Liver (tissue), 9 donors: Measurements from ENCODE around the gene PLXNA2. TPM values are rescaled to one million over a fixed set of nuclear protein-coding genes. Genes with fewer than 3 reads are reported as not detected.

Experiments
- DNase-seq: peaks from one replicate; pipeline ENCODE4 v3.0.0-alpha.2; 2017; ENCODE audit warnings: low spot score
- H3K27ac ChIP-seq, 2 donors: one replicate each; pipeline ENCODE4 v1.7.0; 2013; ENCODE audit warnings: inconsistent platforms in 2 of 2, low read length in 2 of 2, control low read depth in 1 of 2, low read depth in 1 of 2, mild to moderate bottlenecking in 1 of 2
- H3K27me3 ChIP-seq, 4 donors: one replicate each; pipeline versions ENCODE4 v1.6.1 to v1.7.0; 2013; ENCODE audit warnings: low read length in 3 of 4, inconsistent platforms in 1 of 4, mild to moderate bottlenecking in 1 of 4, moderate library complexity in 1 of 4; ENCODE audit not compliant: control insufficient read depth in 4 of 4, insufficient read depth in 4 of 4
- H3K36me3 ChIP-seq, 4 donors: one replicate each; pipeline versions ENCODE4 v1.6.1 to v1.7.0; 2013; ENCODE audit warnings: low read length in 3 of 4, mild to moderate bottlenecking in 3 of 4, low read depth in 1 of 4, moderate library complexity in 1 of 4; ENCODE audit not compliant: control insufficient read depth in 4 of 4, insufficient read depth in 3 of 4
- H3K4me1 ChIP-seq, 4 donors: one replicate each; pipeline versions ENCODE4 v1.6.1 to v1.7.0; 2013; ENCODE audit warnings: low read length in 3 of 4, mild to moderate bottlenecking in 3 of 4, moderate library complexity in 1 of 4; ENCODE audit not compliant: control insufficient read depth in 4 of 4, insufficient read depth in 4 of 4
- H3K4me3 ChIP-seq, 3 donors: one replicate each; pipeline versions ENCODE4 v1.6.1 to v1.7.0; 2013; ENCODE audit warnings: low read length in 3 of 3, control low read depth in 1 of 3, low read depth in 1 of 3, mild to moderate bottlenecking in 1 of 3
- H3K9ac ChIP-seq, 2 donors: one replicate each; pipeline ENCODE4 v1.7.0; 2013; ENCODE audit warnings: low read length in 2 of 2, mild to moderate bottlenecking in 2 of 2, moderate library complexity in 2 of 2, control low read depth in 1 of 2, low read depth in 1 of 2
- H3K9me3 ChIP-seq, 4 donors: one replicate each; pipeline versions ENCODE4 v1.6.1 to v1.7.0; 2013; ENCODE audit warnings: low read length in 3 of 4; ENCODE audit not compliant: control insufficient read depth in 4 of 4
- EGR1 ChIP-seq, 2 donors: IDR thresholded peaks; 2 replicates each; pipeline ENCODE4 v1.6.1; 2016 to 2018; ENCODE audit warnings: antibody characterized with exemption in 2 of 2, low read depth in 2 of 2
- FOXA1 ChIP-seq: IDR thresholded peaks from 2 replicates; pipeline ENCODE4 v1.6.1; 2016; ENCODE audit warnings: antibody characterized with exemption
- GABPA ChIP-seq, 2 donors: IDR thresholded peaks in 1 of 2; conservative IDR thresholded peaks in 1 of 2; 2 replicates each; pipeline ENCODE4 v1.6.1; 2016; ENCODE audit warnings: antibody characterized with exemption in 2 of 2, mild to moderate bottlenecking in 1 of 2, moderate library complexity in 1 of 2
- HNF4A ChIP-seq, 2 donors: conservative IDR thresholded peaks; 2 replicates each; pipeline ENCODE4 v1.6.1; 2016; ENCODE audit warnings: antibody characterized with exemption in 2 of 2, mild to moderate bottlenecking in 2 of 2
- HNF4G ChIP-seq: IDR thresholded peaks from 2 replicates; pipeline ENCODE4 v1.6.1; 2016; ENCODE audit warnings: antibody characterized with exemption
- JUND ChIP-seq, 2 donors: IDR thresholded peaks; 2 replicates each; pipeline ENCODE4 v1.6.1; 2016; ENCODE audit warnings: antibody characterized with exemption in 2 of 2
- RAD21 ChIP-seq, 2 donors: IDR thresholded peaks; 2 replicates each; pipeline ENCODE4 v1.6.1; 2016; ENCODE audit warnings: antibody characterized with exemption in 2 of 2, mild to moderate bottlenecking in 2 of 2
- RXRA ChIP-seq, 2 donors: IDR thresholded peaks; 2 replicates each; pipeline ENCODE4 v1.6.1; 2017 to 2018; ENCODE audit warnings: antibody characterized with exemption in 2 of 2, mild to moderate bottlenecking in 1 of 2
- SP1 ChIP-seq: IDR thresholded peaks from 2 replicates; pipeline ENCODE4 v1.6.1; 2018; ENCODE audit warnings: antibody characterized with exemption, mild to moderate bottlenecking
- TAF1 ChIP-seq: conservative IDR thresholded peaks from 2 replicates; pipeline ENCODE4 v1.6.1; 2016; ENCODE audit warnings: antibody characterized with exemption, mild to moderate bottlenecking
- YY1 ChIP-seq: IDR thresholded peaks from 2 replicates; pipeline ENCODE4 v1.6.1; 2016; ENCODE audit warnings: antibody characterized with exemption, mild to moderate bottlenecking
- WGBS: extraction: QIAGEN DNeasy Blood & Tissue Kit; methylation state at CpG from one replicate; pipeline ENCODE4 v1.1.7; 2013; 5-methylcytosine and 5-hydroxymethylcytosine counted together
- polyA plus RNA-seq, 2 donors: library from polyadenylated mRNA; stranded (reverse) in 1 of 2; unstranded in 1 of 2; fragments of 200-250 nt in 1 of 2; fragments of >200 nt in 1 of 2; fragmentation: Nextera tagmentation in 1 of 2; extraction: Ambion mirVana in 1 of 2; gene quantifications; one replicate each; pipeline versions ENCODE4 v1.2.1 to v1.2.3, GENCODE V29; 2013 to 2015
- total RNA-seq, 2 donors: library from RNA; depleted of rRNA; stranded (reverse); fragments of >200 nt; gene quantifications; one replicate each; pipeline ENCODE4 v1.2.3, GENCODE V29; 2014
- TF ChIP-seq, protein P1 (sequence below): IDR thresholded peaks from 2 replicates; pipeline ENCODE4 v1.6.1; 2016; ENCODE audit warnings: antibody characterized with exemption, mild to moderate bottlenecking
- TF ChIP-seq, protein P2 (sequence below): IDR thresholded peaks from 2 replicates; pipeline ENCODE4 v1.6.1; 2016; ENCODE audit warnings: antibody characterized with exemption
- TF ChIP-seq, protein P3 (sequence below): IDR thresholded peaks from 2 replicates; pipeline ENCODE4 v1.6.1; 2016; ENCODE audit warnings: antibody characterized with exemption
- TF ChIP-seq, protein P4 (sequence below): IDR thresholded peaks from 2 replicates; pipeline ENCODE4 v1.6.1; 2016; ENCODE audit warnings: antibody characterized with exemption
- donor health status: healthy.
- donor health status: healthy.
- donor health status: healthy.
- donor health status: healthy.
- donor health status: healthy.

Gene PLXNA2
- total and polyA plus RNA-seq, 4 donors, result 1.8 to 9.2 (median 2.8) TPM

DNA sequence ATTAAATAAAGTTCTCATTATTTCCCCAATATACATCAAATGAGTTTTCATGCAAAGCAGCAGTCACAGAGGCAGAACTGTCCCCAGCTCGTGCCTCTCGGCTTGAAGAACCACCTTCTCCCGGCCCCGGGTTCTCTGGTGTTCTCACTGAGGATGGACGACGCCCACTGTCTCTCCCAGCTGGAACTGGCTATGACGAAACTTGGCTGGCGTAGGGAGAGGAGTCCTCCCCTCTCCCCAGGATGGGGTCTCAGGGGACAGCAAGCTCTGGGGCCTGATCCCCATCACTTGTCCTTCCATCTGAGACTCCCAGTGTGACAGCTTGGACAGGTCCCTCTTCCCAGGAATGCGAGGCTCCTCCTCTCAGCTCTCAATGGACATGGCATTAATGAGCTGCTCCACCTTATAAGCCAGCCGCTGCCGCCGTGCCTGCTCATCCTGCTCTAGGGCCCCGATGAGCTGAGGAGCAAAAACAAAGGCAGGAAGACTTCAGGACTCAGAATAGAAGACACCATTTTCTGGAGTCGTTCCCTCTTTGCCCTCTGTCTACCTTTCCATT is 217.2 kb downstream of the PLXNA2 start:
- Histone ChIP-seq H3K4me1 (no peaks in the 10 kb centered on the region), H3K27me3 (no peaks in the 10 kb centered on the region), H3K4me3 (no peak overlapping the region), H3K9ac (no peak overlapping the region), H3K27ac (no peak overlapping the region), H3K36me3 (peaks cover 8 to 31% (median 16%) of the 10 kb centered on the region in 4 donors), H3K9me3 (no peaks in the 10 kb centered on the region)
- no peak for DNase-seq
- 91% methylated on average over 14 of the region's 14 CpGs for WGBS
- TF ChIP-seq TAF1 (no peak), SP1 (no peak), HNF4G (no peak), JUND (IDR thresholded peaks at IDR 0.05) (no peak), YY1 (no peak), HNF4A (conservative IDR thresholded peaks at IDR 0.05) (no peak), FOXA1 (no peak), GABPA (IDR thresholded peaks at IDR 0.05 in 1 of 2, conservative IDR thresholded peaks at IDR 0.05 in 1 of 2) (no peak), RXRA (IDR thresholded peaks at IDR 0.05) (no peak)
- TF ChIP-seq, protein P1, sequence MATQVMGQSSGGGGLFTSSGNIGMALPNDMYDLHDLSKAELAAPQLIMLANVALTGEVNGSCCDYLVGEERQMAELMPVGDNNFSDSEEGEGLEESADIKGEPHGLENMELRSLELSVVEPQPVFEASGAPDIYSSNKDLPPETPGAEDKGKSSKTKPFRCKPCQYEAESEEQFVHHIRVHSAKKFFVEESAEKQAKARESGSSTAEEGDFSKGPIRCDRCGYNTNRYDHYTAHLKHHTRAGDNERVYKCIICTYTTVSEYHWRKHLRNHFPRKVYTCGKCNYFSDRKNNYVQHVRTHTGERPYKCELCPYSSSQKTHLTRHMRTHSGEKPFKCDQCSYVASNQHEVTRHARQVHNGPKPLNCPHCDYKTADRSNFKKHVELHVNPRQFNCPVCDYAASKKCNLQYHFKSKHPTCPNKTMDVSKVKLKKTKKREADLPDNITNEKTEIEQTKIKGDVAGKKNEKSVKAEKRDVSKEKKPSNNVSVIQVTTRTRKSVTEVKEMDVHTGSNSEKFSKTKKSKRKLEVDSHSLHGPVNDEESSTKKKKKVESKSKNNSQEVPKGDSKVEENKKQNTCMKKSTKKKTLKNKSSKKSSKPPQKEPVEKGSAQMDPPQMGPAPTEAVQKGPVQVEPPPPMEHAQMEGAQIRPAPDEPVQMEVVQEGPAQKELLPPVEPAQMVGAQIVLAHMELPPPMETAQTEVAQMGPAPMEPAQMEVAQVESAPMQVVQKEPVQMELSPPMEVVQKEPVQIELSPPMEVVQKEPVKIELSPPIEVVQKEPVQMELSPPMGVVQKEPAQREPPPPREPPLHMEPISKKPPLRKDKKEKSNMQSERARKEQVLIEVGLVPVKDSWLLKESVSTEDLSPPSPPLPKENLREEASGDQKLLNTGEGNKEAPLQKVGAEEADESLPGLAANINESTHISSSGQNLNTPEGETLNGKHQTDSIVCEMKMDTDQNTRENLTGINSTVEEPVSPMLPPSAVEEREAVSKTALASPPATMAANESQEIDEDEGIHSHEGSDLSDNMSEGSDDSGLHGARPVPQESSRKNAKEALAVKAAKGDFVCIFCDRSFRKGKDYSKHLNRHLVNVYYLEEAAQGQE, result no peak
- TF ChIP-seq, protein P2, sequence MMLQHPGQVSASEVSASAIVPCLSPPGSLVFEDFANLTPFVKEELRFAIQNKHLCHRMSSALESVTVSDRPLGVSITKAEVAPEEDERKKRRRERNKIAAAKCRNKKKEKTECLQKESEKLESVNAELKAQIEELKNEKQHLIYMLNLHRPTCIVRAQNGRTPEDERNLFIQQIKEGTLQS, result no peak
- TF ChIP-seq, protein P3, sequence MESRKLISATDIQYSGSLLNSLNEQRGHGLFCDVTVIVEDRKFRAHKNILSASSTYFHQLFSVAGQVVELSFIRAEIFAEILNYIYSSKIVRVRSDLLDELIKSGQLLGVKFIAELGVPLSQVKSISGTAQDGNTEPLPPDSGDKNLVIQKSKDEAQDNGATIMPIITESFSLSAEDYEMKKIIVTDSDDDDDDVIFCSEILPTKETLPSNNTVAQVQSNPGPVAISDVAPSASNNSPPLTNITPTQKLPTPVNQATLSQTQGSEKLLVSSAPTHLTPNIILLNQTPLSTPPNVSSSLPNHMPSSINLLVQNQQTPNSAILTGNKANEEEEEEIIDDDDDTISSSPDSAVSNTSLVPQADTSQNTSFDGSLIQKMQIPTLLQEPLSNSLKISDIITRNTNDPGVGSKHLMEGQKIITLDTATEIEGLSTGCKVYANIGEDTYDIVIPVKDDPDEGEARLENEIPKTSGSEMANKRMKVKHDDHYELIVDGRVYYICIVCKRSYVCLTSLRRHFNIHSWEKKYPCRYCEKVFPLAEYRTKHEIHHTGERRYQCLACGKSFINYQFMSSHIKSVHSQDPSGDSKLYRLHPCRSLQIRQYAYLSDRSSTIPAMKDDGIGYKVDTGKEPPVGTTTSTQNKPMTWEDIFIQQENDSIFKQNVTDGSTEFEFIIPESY, result no peak
- TF ChIP-seq, protein P4, sequence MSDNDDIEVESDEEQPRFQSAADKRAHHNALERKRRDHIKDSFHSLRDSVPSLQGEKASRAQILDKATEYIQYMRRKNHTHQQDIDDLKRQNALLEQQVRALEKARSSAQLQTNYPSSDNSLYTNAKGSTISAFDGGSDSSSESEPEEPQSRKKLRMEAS, result no peak

- Histone ChIP-seq H3K9me3 (no peaks in the 10 kb centered on the region), H3K27ac (no peak overlapping the region), H3K36me3 (peaks cover 5 to 20% (median 13%) of the 10 kb centered on the region in 4 donors), H3K9ac (no peak overlapping the region), H3K27me3 (no peaks in the 10 kb centered on the region), H3K4me3 (no peak overlapping the region), H3K4me1 (no peaks in the 10 kb centered on the region)
- no peak for DNase-seq
- TF ChIP-seq RAD21 (IDR thresholded peaks at IDR 0.05) (no peak), EGR1 (IDR thresholded peaks at IDR 0.05; ENCODE audit: low read depth in 2 of 2) (no peak), FOXA1 (no peak), YY1 (no peak), RXRA (IDR thresholded peaks at IDR 0.05) (no peak)
- TF ChIP-seq, protein P1, result no peak
- TF ChIP-seq, protein P3, result no peak
- 94% methylated on average over 7 of the region's 7 CpGs for WGBS
Observed at GRCh38 chr1:208025031-208025430, 219.2 kb downstream of the PLXNA2 start.
